Ascending aorta (tissue), 2 donors: ENCODE data around the gene CADM3. TPM values are rescaled to one million over a fixed set of nuclear protein-coding genes. Genes with fewer than 3 reads are reported as not detected.

Experiments
- DNase-seq, 2 donors: peaks; one replicate each; pipeline ENCODE4 v3.0.0-alpha.2; 2019; ENCODE audit warnings: low spot score in 2 of 2
- H3K27ac ChIP-seq, 2 donors: fragments of 200-600 bp; sonication (generic); one replicate each; pipeline ENCODE4 v1.5.1; 2016 to 2017; ENCODE audit warnings: mild to moderate bottlenecking in 1 of 2
- H3K27me3 ChIP-seq: fragments of 200-600 bp; sonication (generic); one replicate; pipeline ENCODE4 v1.5.1; 2017
- H3K36me3 ChIP-seq, 2 donors: fragments of 200-600 bp; sonication (generic); one replicate each; pipeline ENCODE4 v1.5.1; 2016
- H3K4me1 ChIP-seq, 2 donors: fragments of 200-600 bp; sonication (generic); one replicate each; pipeline ENCODE4 v1.5.1; 2016 to 2017; ENCODE audit warnings: mild to moderate bottlenecking in 1 of 2
- H3K4me3 ChIP-seq, 2 donors: fragments of 200-600 bp; sonication (generic); one replicate each; pipeline ENCODE4 v1.5.1; 2016 to 2017; ENCODE audit warnings: mild to moderate bottlenecking in 1 of 2
- H3K9me3 ChIP-seq, 2 donors: fragments of 200-600 bp; sonication (generic); one replicate each; pipeline ENCODE4 v1.5.1; 2016
- CTCF ChIP-seq, 3 experiments: fragments of 200-600 bp in 2 of 3; fragments of 450-650 bp in 1 of 3; sonication (generic) in 2 of 3; IDR thresholded peaks; one replicate each; pipeline ENCODE4 v1.5.1; 2016 to 2019; ENCODE audit warnings: antibody characterized with exemption in 3 of 3, mild to moderate bottlenecking in 1 of 3, moderate library complexity in 1 of 3
- intact Hi-C: fragments of 100-400 bp; cut with DNase I; formaldehyde crosslinking; loops from one replicate; pipeline ENCODE4 v1.15.1; 2023
- total RNA-seq: library from RNA; depleted of rRNA; stranded (reverse); fragments of >200 nt; gene quantifications from one replicate; pipeline ENCODE4 v1.1.0, GENCODE V29; 2016

CADM3 gene
- total RNA-seq, 1 donor from 2014 or later, result 7.0 TPM

- Histone ChIP-seq H3K4me3 (no peak overlapping the region), H3K9me3 (no peaks in the 10 kb centered on the region), H3K27ac (no peak overlapping the region), H3K4me1 (no peaks in the 10 kb centered on the region), H3K36me3 (no peaks in the 10 kb centered on the region), H3K27me3 (no peaks in the 10 kb centered on the region)
- DNase-seq, result no peak
- TF ChIP-seq CTCF (IDR thresholded peaks at IDR 0.05), result no peak
- intact Hi-C loops, result no loop called here
These were observed 29.6 kb upstream of the CADM3 start for GRCh38 chr1:159141584-159142390.

- TF ChIP-seq CTCF (IDR thresholded peaks at IDR 0.05), result no peak
- Histone ChIP-seq H3K27me3 (no peaks in the 10 kb centered on the region), H3K9me3 (no peaks in the 10 kb centered on the region), H3K36me3 (no peaks in the 10 kb centered on the region), H3K4me1 (no peaks in the 10 kb centered on the region), H3K27ac (no peak overlapping the region), H3K4me3 (no peak overlapping the region)
- no peak for DNase-seq
- intact Hi-C loops, result no loop called here
These were observed 29.1 kb upstream of the CADM3 start for GRCh38 chr1:159142391-159142663.

- TF ChIP-seq CTCF (IDR thresholded peaks at IDR 0.05), result no peak
- Histone ChIP-seq H3K36me3 (no peaks in the 10 kb centered on the region), H3K9me3 (no peaks in the 10 kb centered on the region), H3K27ac (no peak overlapping the region), H3K27me3 (no peaks in the 10 kb centered on the region), H3K4me1 (no peaks in the 10 kb centered on the region), H3K4me3 (no peak overlapping the region)
- no peak for DNase-seq
- intact Hi-C loops, result no loop called here
These were observed 28.5 kb upstream of the CADM3 start for GRCh38 chr1:159142726-159143510.

- Histone ChIP-seq H3K9me3 (no peaks in the 10 kb centered on the region), H3K36me3 (no peaks in the 10 kb centered on the region), H3K27me3 (no peaks in the 10 kb centered on the region), H3K4me1 (no peaks in the 10 kb centered on the region), H3K4me3 (no peak overlapping the region), H3K27ac (no peak overlapping the region)
- no peak for DNase-seq
- no peak for TF ChIP-seq CTCF (IDR thresholded peaks at IDR 0.05)
- intact Hi-C loops, result no loop called here
These were observed 26.8 kb upstream of the CADM3 start for GRCh38 chr1:159144571-159144970.

GRCh38 chr1:159146980-159147379, 24.4 kb upstream of the CADM3 start:
- DNase-seq, result no peak
- no peaks in the 10 kb centered on the region for H3K4me1 ChIP-seq
- TF ChIP-seq CTCF (IDR thresholded peaks at IDR 0.05), result no peak
- no peak overlapping the region for H3K4me3 ChIP-seq
- no peaks in the 10 kb centered on the region for H3K27me3 ChIP-seq
- intact Hi-C loops, result no loop called here
- H3K27ac ChIP-seq, result no peak overlapping the region
- no peaks in the 10 kb centered on the region for H3K9me3 ChIP-seq
- no peaks in the 10 kb centered on the region for H3K36me3 ChIP-seq
